Activated T-cell treated with anti-CD3 and anti-CD28 coated beads for 48 hours (primary cell): ENCODE measurements around the gene RNF115.
A peak's percentile ranks its signal among the peaks of the same experiment; 100 is the strongest.
"Not testable (repeated sequence)": the region's sequence is repeated elsewhere in the genome, so short reads cannot be mapped to it uniquely, and the experiment has no call there.

ENCODE experiments used
- DNase-seq: peaks from one replicate; pipeline ENCODE4 v3.0.0-alpha.2; 2020; ENCODE audit warnings: low read depth

RNF115 gene

GRCh38 chr1:145823565-145824498 lies at the start of gene RNF115, which contains the start of gene POLR3C:
Gene RNF115, minus strand, starts transcription at chr1:145824095. Its CDS starts 222 bp downstream, at chr1:145823873.
Gene POLR3C, plus strand, starts transcription at chr1:145824200. Its CDS starts 1,577 bp downstream, at chr1:145825777.
- DNase-seq: peak; percentile 80

- DNase-seq: peak; percentile 21
These were observed 48.4 kb upstream of the RNF115 start for GRCh38 chr1:145871994-145872924.

- DNase-seq: no peak
These were observed 44.3 kb upstream of the RNF115 start for GRCh38 chr1:145868232-145868631.

GRCh38 chr1:145863282-145864018 lies 39.6 kb upstream of the RNF115 start:
- no peak for DNase-seq

- peak; percentile 75 for DNase-seq
These were observed 35.7 kb upstream of the RNF115 start for GRCh38 chr1:145859491-145860023.

GRCh38 chr1:145858901-145859490 lies 35.1 kb upstream of the RNF115 start, which contains the start of gene PIAS3:
Gene PIAS3, minus strand, starts transcription at chr1:145859081. Its CDS starts 91 bp downstream, at chr1:145858990.
- DNase-seq: peak; percentile 89

- peak; percentile 35 for DNase-seq
These were observed 34.5 kb upstream of the RNF115 start for GRCh38 chr1:145858238-145858900.

GRCh38 chr1:145857170-145857569 lies 33.3 kb upstream of the RNF115 start:
- DNase-seq: no peak

- no peak for DNase-seq
These were observed 31.6 kb upstream of the RNF115 start for GRCh38 chr1:145855426-145855948.

GRCh38 chr1:145849356-145850160 lies 25.7 kb upstream of the RNF115 start:
- DNase-seq: no peak

- DNase-seq: no peak
These were observed 23.9 kb upstream of the RNF115 start for GRCh38 chr1:145847827-145848226.

GRCh38 chr1:145846201-145846612 lies 22.3 kb upstream of the RNF115 start:
- DNase-seq: no peak

- peak; percentile 72 for DNase-seq
These were observed 21.7 kb upstream of the RNF115 start, which contains the start of gene NUDT17 for GRCh38 chr1:145845514-145846161. Gene NUDT17, plus strand, starts transcription at chr1:145845630. Its CDS starts 11 bp downstream, at chr1:145845641.

GRCh38 chr1:145845144-145845513 lies 21.2 kb upstream of the RNF115 start:
- DNase-seq: no peak

GRCh38 chr1:145843031-145843430 lies 19.1 kb upstream of the RNF115 start:
- DNase-seq: no peak

GRCh38 chr1:145837656-145838055 lies 13.8 kb upstream of the RNF115 start:
- no peak for DNase-seq

- DNase-seq: not testable (repeated sequence)
These were observed 6.9 kb upstream of the RNF115 start for GRCh38 chr1:145830810-145831209.

- no peak for DNase-seq
These were observed 4.6 kb upstream of the RNF115 start for GRCh38 chr1:145828367-145829026.
